ENCODE results near the gene FAM107B. TPM values are rescaled to one million over a fixed set of nuclear protein-coding genes. Genes with fewer than 3 reads are reported as not detected.
A peak's percentile ranks its signal among the peaks of the same experiment; 100 is the strongest.
"Not testable (repeated sequence)": the region's sequence is repeated elsewhere in the genome, so short reads cannot be mapped to it uniquely, and the experiment has no call there.

FAM107B gene
- total RNA-seq, 2 donors from 2014 or later, result 226 to 255 TPM

DNA sequence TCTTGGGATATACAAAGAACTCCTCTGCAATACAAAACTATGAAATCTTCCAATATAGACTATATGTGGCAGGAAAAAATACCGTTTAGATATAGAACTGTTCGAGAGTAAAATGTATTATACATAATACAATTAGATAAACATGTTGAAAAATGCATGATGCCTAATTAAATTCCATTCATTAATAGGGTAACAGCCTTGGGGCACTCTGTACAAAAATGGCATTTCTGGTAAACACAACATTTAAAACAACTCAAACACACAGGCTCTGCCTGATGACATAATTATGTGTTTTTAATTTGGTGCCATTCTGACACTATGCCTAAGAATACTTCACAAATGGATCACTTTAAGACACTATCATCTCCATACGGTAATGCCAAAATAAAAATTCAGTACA is 180.9 kb downstream of the FAM107B start:
- ATAC-seq, result no peak
- H3K27me3 Mint-ChIP-seq, result no peaks in the 10 kb centered on the region
- H3K4me3 Mint-ChIP-seq, result no peak overlapping the region
- DNase-seq (ENCODE audit: low spot score), result no peak
- peaks cover 26% of the 10 kb centered on the region for H3K36me3 Mint-ChIP-seq
- no peak overlapping the region for H3K27ac Mint-ChIP-seq
- no peaks in the 10 kb centered on the region for H3K9me3 Mint-ChIP-seq
- H3K4me1 Mint-ChIP-seq (ENCODE audit: low read depth in 2 of 2), result peaks cover 40 to 58% of the 10 kb centered on the region in 2 donors

DNA sequence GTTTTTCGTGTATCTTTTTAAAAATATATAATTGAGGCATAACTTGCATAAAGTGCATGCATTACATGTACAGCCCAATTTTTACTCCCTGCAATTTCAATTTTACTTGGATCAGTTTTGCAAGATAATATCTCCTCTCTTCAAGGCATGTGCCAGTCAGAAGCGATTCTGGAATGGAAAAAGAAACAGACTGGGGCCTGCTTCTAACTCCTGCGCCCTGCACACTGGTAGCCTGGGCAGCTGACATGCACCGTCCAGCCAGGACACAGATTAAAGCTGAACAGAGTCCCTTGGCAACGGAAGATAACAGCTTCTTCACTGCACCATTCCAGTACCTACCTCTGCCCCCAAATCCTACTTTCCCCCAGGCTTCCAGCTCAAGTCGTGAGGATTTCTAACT is 182.1 kb downstream of the FAM107B start:
- Mint-ChIP-seq H3K27me3 (no peaks in the 10 kb centered on the region), H3K4me3 (no peak overlapping the region), H3K9me3 (no peaks in the 10 kb centered on the region), H3K36me3 (peaks cover 16% of the 10 kb centered on the region), H3K27ac (no peak overlapping the region), H3K4me1 (ENCODE audit: low read depth in 2 of 2) (peaks cover 42 to 61% of the 10 kb centered on the region in 2 donors)
- ATAC-seq, result no peak
- DNase-seq (ENCODE audit: low spot score), result no peak

DNA sequence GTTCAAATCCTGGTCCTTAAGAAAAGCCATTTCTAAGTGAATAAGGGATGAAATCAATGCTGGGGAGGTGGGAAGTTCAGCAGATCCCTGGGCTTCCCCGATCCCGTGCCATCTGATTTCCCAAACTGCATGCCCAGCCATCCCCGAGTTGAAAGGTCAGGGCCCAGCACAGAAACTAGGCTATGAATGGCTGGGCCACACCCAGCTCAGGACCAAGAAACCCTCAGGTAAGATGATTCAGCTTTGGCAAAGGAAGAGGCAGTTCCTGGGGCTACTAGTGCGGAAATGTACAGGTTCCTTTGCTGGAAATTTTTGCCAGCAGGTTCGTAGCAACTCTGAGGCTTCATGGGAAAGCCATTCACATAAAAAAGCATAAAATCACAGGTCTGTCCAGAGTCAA is 182.7 kb downstream of the FAM107B start:
- Mint-ChIP-seq H3K36me3 (peaks cover 14% of the 10 kb centered on the region), H3K27ac (no peak overlapping the region), H3K9me3 (no peaks in the 10 kb centered on the region), H3K4me1 (ENCODE audit: low read depth in 2 of 2) (peaks cover 44 to 61% of the 10 kb centered on the region in 2 donors), H3K27me3 (no peaks in the 10 kb centered on the region), H3K4me3 (no peak overlapping the region)
- no peak for ATAC-seq
- no peak for DNase-seq (ENCODE audit: low spot score)

DNA sequence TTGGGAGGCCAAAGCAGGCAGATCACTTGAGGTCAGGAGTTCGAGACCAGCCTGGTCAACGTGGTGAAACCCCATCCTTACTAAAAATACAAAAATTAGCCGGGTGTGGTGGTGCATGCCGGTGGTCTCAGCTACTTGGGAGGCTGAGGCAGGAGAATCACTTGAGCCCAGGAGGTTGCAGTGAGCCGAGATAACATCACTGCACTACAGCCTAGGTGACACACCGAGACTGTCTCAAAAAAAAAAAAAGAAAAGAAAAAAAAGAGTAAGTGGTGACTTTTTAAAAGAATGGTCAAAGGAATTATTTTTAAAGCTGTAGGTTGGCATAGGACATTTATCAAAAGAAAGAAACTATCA is 185.8 kb downstream of the FAM107B start:
- ATAC-seq, H3K36me3 Mint-ChIP-seq: not testable (repeated sequence)

DNA sequence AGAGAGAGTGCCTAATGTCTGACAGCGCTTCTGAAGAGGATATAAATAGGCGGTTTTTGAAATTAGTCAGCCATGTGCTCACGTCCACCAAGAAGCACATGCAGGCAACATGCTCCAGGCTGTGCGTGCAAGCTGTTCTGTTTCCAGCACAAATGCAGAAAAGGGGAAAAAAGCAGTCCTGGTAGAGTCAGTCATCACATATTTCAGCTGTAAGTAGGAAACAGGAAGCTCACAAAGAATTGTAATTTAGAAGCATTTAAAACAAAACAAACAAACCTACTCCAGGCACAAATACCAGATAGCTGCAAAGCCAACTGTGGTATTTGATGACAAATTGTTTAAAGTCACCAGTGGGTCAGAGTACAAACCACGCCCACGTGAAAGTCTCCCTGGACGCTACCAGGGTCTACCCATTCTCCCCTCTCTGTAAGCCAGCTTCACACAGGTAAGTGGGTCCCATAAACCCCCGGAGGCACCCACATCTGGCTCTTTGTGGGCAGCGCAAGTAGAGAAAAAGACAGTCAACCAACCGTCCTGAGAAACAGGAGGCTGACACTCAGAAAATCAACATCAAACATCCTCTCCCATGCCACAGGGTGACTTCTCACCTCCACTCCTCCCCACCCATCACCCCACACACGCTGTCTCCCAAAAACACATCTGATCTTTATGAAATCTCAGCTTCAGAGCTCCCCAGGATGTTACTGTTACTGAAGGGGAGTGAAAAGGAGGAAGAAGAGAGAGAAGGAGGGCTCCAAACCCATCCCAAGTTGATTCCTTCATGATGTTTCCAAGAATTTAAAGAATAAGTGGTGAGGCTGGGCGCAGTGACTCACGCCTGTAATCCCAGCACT is 186.4 kb downstream of the FAM107B start:
- ATAC-seq, result peak; percentile 84 to 87
- no peaks in the 10 kb centered on the region for H3K9me3 Mint-ChIP-seq
- peak overlapping the region; percentile 69 for H3K4me3 Mint-ChIP-seq
- no peaks in the 10 kb centered on the region for H3K36me3 Mint-ChIP-seq
- H3K4me1 Mint-ChIP-seq (ENCODE audit: low read depth in 2 of 2), result peaks cover 62 to 79% of the 10 kb centered on the region in 2 donors
- DNase-seq (ENCODE audit: low spot score), result no peak
- H3K27ac Mint-ChIP-seq, result peak overlapping the region; percentile 81 to 90
- no peaks in the 10 kb centered on the region for H3K27me3 Mint-ChIP-seq

More for the DNA sequence above, 185.8 kb downstream of the FAM107B start:
- Mint-ChIP-seq H3K4me1 (ENCODE audit: low read depth in 2 of 2) (peaks cover 56 to 73% of the 10 kb centered on the region in 2 donors), H3K27ac (peak overlapping the region; percentile 81 to 90), H3K4me3 (peak overlapping the region; percentile 69)
- H3K9me3 Mint-ChIP-seq; DNase-seq (ENCODE audit: low spot score); H3K27me3 Mint-ChIP-seq: not testable (repeated sequence)

DNA sequence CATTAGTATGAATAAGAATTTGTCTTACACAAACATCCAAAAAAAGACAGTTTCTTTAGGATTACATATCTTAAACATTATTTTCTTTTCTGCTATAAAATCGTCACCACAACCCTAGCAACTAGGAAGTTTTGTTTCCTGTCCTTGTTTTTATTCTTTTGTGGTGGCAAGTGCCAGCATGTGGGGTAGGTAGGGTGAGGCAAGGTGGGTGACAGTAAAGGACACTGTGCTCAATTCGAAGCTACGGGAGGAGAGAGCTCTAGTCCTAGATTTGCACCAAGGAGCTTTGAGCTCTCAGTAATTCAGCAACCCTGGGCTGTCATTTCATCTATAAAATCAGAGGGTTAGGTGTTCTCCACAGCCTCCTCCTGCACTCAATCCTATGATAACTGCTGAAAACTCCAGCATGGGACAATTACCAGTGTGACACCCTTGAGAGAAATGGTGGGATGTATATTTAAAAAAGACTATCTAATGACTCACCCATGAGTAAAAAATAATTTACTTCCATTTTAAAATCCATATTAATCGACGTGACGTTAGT is 187.1 kb downstream of the FAM107B start:
- DNase-seq (ENCODE audit: low spot score), result no peak
- no peaks in the 10 kb centered on the region for H3K27me3 Mint-ChIP-seq
- H3K36me3 Mint-ChIP-seq, result no peaks in the 10 kb centered on the region
- peaks cover 66 to 86% of the 10 kb centered on the region in 2 donors for H3K4me1 Mint-ChIP-seq (ENCODE audit: low read depth in 2 of 2)
- peak overlapping the region; percentile 81 to 90 for H3K27ac Mint-ChIP-seq
- no peaks in the 10 kb centered on the region for H3K9me3 Mint-ChIP-seq
- peak overlapping the region; percentile 69 for H3K4me3 Mint-ChIP-seq
- peak; percentile 16 to 28 for ATAC-seq

DNA sequence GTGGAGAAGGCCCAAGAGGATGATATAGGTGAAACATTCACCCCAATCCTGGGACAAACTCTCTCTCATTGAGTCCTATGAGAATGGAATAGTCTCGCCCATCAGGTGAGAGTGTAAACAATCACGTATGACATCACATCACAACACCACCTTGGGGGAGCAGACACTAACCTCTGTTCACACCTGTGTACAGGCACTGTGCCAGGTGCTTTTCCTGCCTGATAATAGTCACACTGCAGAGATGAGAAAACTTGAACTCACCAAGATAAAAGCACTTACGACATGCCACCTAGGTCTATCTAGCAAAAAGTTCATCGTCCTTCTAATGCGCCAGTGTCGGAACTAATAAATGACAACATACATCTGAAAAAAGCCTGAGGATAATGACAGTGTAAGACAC is 187.8 kb downstream of the FAM107B start:
- ATAC-seq, result no peak
- DNase-seq (ENCODE audit: low spot score), result no peak
- Mint-ChIP-seq H3K4me3 (peak overlapping the region; percentile 69), H3K4me1 (ENCODE audit: low read depth in 2 of 2) (peaks cover 67 to 87% of the 10 kb centered on the region in 2 donors), H3K36me3 (no peaks in the 10 kb centered on the region), H3K9me3 (no peaks in the 10 kb centered on the region), H3K27me3 (no peaks in the 10 kb centered on the region), H3K27ac (peak overlapping the region; percentile 81 to 90)

DNA sequence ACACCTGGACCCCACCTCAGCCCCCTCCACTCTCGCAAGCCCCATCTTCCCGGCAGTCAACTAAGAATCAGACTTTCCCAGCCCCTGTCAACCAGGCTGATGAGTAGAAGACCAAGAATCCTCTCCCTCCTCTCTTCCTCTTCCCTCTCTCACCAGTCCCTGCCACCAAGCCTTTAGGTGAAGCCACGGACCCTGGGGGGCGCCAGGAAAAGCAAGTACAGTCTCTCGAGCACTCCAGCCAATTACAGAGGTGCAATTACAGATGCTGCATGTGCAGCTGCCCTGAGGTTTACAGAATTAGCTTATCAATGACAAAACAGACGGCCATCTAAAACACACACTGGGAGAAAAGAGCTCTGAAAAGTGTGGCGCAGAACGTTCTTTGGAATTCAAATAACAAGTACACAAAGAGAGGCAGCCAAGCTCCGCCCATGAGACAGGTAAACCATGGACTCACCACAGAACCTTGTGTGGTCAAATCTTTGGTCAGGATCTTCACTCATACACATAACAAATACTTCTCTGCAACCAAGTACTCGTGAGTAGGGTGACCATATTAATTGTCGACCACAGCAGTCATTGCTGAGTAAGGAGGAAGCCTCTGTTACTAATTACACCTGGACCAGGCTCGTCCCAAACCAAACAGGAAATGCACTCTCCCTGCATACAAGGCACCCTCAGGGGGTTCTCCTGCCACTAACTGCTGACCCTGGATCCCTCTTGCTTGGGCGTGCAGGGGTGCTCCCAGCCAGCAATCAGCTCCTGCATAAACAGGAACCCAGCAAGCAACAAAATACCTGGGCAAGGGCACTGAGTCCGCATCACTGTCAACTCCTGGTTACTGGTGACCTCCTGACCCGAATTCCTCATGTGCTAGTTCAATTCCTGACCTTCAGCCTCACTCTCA is 189.2 kb downstream of the FAM107B start:
- ATAC-seq (no peak), DNase-seq (ENCODE audit: low spot score) (no peak)
- peaks cover 4% of the 10 kb centered on the region for H3K36me3 Mint-ChIP-seq
- peak overlapping the region; percentile 69 for H3K4me3 Mint-ChIP-seq
- H3K27ac Mint-ChIP-seq, result peak overlapping the region; percentile 81 to 90
- H3K9me3 Mint-ChIP-seq, result no peaks in the 10 kb centered on the region
- H3K4me1 Mint-ChIP-seq (ENCODE audit: low read depth in 2 of 2), result peaks cover 69 to 94% of the 10 kb centered on the region in 2 donors
- no peaks in the 10 kb centered on the region for H3K27me3 Mint-ChIP-seq

DNA sequence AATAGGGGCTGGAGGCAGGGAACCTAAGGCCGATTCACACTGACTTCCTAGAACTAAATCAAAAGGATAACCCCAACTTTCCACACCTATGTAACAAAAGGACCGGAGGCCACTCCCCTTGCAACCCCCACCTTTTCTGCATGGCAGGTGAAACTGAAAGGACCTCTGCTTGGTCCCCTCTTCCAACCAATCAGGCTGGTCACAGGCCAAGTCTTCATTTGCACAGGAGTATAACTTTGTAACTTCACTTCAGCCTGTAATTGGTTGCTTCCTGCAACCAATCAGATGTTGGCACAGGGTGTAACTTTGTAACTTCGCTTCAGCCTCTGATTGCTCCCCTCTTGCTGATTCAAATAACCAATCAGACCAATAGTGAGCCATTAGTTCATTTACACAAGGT is 190.0 kb downstream of the FAM107B start:
- Mint-ChIP-seq H3K27me3 (no peaks in the 10 kb centered on the region), H3K9me3 (no peaks in the 10 kb centered on the region), H3K4me3 (peak overlapping the region; percentile 69), H3K36me3 (peaks cover 4% of the 10 kb centered on the region), H3K4me1 (ENCODE audit: low read depth in 2 of 2) (peaks cover 74 to 86% of the 10 kb centered on the region in 2 donors), H3K27ac (peak overlapping the region; percentile 81 to 90)
- ATAC-seq (no peak), DNase-seq (ENCODE audit: low spot score) (no peak)

DNA sequence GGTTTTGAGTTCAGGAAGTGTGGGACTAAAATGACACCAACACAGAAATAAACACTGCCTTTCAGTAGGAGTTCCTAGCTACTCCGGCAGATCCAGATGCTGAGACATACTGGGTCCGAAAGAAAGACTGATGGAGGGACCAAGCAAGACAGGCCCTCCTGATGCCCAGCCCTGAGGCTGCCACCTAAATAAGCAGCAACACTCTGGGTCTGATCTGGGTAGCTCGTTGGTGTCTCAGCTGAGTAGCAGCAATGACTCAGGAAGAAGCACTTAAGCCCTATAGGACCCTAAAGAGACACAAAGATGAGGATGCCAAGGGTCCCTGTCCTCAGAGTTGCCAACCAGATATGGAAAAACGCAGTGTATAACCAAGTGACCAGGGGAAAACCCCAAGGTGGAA is 190.7 kb downstream of the FAM107B start:
- H3K9me3 Mint-ChIP-seq, result no peaks in the 10 kb centered on the region
- DNase-seq (ENCODE audit: low spot score) (no peak), ATAC-seq (no peak)
- peak overlapping the region; percentile 69 for H3K4me3 Mint-ChIP-seq
- H3K36me3 Mint-ChIP-seq, result peaks cover 4% of the 10 kb centered on the region
- peak overlapping the region; percentile 81 to 90 for H3K27ac Mint-ChIP-seq
- peaks cover 78 to 79% of the 10 kb centered on the region in 2 donors for H3K4me1 Mint-ChIP-seq (ENCODE audit: low read depth in 2 of 2)
- no peaks in the 10 kb centered on the region for H3K27me3 Mint-ChIP-seq

DNA sequence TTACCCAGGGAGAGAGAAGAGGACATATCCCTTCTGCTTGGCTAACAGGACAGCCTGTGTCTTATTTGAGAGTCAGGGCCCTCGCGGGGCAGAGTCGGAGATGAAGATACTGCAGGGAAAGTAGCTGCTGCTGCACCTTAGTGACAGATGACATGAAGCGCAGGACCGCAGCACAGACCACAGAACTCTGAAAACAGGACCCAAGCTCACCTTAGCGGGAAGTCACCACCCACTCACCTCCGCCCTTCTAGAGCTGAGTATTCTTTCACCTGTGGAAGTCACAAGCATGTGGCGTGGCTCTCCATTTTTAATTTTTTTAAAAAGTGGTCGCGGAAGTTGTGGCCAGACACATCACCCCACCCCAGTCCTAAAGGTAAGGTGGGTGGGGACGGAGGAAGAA is 191.4 kb downstream of the FAM107B start:
- Mint-ChIP-seq H3K4me1 (ENCODE audit: low read depth in 2 of 2) (peaks cover 76 to 77% of the 10 kb centered on the region in 2 donors), H3K9me3 (no peaks in the 10 kb centered on the region), H3K27ac (peak overlapping the region; percentile 81 to 90), H3K27me3 (no peaks in the 10 kb centered on the region), H3K4me3 (peak overlapping the region; percentile 69), H3K36me3 (peaks cover 7% of the 10 kb centered on the region)
- ATAC-seq (peak in 1 of 2 donors; percentile 24), DNase-seq (ENCODE audit: low spot score) (no peak)

DNA sequence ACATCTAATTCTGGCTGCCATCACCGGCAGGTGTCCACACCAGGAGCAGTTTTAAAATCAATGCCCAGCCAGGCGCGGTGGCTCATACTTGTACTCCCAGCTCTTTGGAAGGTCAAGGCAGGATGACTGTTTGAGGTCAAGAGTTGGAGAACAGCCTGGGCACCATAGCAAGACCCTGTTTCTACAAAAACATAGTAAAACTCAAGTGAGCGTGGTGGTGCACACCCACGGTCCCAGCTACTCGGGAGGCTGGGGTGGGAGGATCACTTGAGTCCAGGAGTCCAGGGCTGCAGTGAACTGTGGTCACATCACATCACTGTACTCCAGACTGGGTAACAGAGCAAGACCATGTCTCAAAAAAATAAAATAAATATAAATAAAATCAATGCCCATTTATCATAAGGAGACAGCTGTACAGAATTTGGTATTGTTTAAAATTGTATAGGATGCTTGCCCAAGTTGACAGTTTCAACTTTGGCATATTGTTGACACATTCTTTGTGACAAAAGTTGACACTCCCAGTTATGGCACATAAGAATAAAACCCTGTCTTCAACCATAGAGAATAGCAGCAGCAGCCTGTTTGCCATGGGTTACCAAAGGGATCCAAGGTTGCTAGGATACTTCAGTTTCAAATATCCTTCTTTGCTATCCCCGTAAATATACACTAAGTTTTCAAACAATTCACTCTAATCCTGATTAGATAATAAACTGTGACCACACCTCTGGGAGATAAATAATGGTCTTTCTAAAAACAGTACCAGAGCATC is 193.0 kb downstream of the FAM107B start:
- peak overlapping the region; percentile 81 to 90 for H3K27ac Mint-ChIP-seq
- H3K27me3 Mint-ChIP-seq, result no peaks in the 10 kb centered on the region
- no peaks in the 10 kb centered on the region for H3K9me3 Mint-ChIP-seq
- peaks cover 69% of the 10 kb centered on the region in 2 donors for H3K4me1 Mint-ChIP-seq (ENCODE audit: low read depth in 2 of 2)
- ATAC-seq, result no peak
- H3K4me3 Mint-ChIP-seq, result no peak overlapping the region
- no peak for DNase-seq (ENCODE audit: low spot score)
- peaks cover 10% of the 10 kb centered on the region for H3K36me3 Mint-ChIP-seq

DNA sequence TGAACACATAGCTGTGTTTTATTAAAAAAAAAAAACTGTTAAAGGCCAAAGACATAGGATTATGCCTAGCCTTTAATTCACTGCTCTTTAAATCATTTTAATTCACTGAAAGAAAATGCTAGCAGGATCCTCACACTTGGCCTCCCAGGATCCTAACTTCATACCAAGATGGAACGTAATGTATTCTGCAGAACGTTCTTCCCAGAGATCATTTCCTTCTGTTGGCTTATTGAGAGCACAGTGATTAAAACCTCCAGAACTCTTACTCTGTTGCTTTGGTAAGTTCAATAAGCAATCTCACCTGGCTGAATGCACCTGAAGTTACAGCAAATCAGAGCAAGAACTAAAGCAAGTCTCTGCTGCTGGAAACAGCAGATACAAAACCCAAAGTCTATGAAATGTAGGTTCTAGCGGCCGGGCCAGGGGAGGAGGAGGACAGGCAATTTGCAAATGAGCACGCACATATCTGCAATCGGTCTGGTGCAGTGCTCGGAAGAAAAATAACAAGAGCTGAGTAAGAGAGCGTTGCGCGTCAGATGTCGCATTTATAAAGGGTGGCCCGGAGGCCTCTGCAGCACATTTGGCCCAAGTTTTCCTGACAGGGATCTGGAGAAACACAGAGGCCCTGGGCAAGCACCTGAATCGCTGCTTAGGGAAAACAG is 193.9 kb downstream of the FAM107B start:
- H3K27me3 Mint-ChIP-seq, result no peaks in the 10 kb centered on the region
- H3K4me3 Mint-ChIP-seq, result no peak overlapping the region
- peak overlapping the region; percentile 45 to 66 for H3K27ac Mint-ChIP-seq
- no peaks in the 10 kb centered on the region for H3K9me3 Mint-ChIP-seq
- no peak for ATAC-seq
- H3K36me3 Mint-ChIP-seq, result peaks cover 11% of the 10 kb centered on the region
- no peak for DNase-seq (ENCODE audit: low spot score)
- peaks cover 62 to 63% of the 10 kb centered on the region in 2 donors for H3K4me1 Mint-ChIP-seq (ENCODE audit: low read depth in 2 of 2)
